Mesenteric fat pad (tissue), 1 donor: Measurements from ENCODE around the gene TMEM273. TPM values are rescaled to one million over a fixed set of nuclear protein-coding genes. Genes with fewer than 3 reads are reported as not detected.

Experiments used
- total RNA-seq: library from RNA; stranded (reverse); fragmentation: NEBNext Ultra II Directional; extraction: Animal tissue kit (Norgen Biotek cat#: 25700); gene quantifications from one replicate; pipeline ENCODE4 v1.2.1, GENCODE V29; 2021
- donor health status: DM: yes; HTN: yes; CAD: no.

TMEM273 gene
- total RNA-seq, 1 donor from 2014 or later: 17.9 TPM

Other genes starting within 250 kb of the TMEM273 start
- not detected for gene LRRC18, start 248.6 kb downstream of the TMEM273 start, total RNA-seq
- 41.7 TPM for gene VSTM4, start 72.9 kb downstream of the TMEM273 start, total RNA-seq
- gene FAM170B, start 54.4 kb downstream of the TMEM273 start, total RNA-seq: not detected
- not detected for gene C10orf71, start 110.8 kb upstream of the TMEM273 start, total RNA-seq
- gene DRGX, start 207.7 kb upstream of the TMEM273 start, total RNA-seq: not detected